AG09309 (cell line): ENCODE measurements around the gene AXL.
"Not testable (repeated sequence)": the region's sequence is repeated elsewhere in the genome, so short reads cannot be mapped to it uniquely, and the experiment has no call there.

Experiments used
- DNase-seq: peaks from one replicate; pipeline ENCODE4 v3.0.0-alpha.2; 2010; ENCODE audit warnings: low read depth
- H3K4me3 ChIP-seq: 2 replicates; pipeline ENCODE4 v1.5.1; 2011; ENCODE audit warnings: mild to moderate bottlenecking, low read depth, low read length, moderate library complexity; ENCODE audit not compliant: control insufficient read depth
- TF ChIP-seq, protein P1 (sequence below): IDR thresholded peaks from 2 replicates; pipeline ENCODE4 v1.5.1; 2011; ENCODE audit warnings: mild to moderate bottlenecking, low read depth, low read length, inconsistent platforms; ENCODE audit not compliant: insufficient read depth, control insufficient read depth; ENCODE audit errors: missing control alignments

The AXL gene

GRCh38 chr19:41218615-41219507 lies at the start of gene AXL:
AXL (plus strand) TSS chr19:41219223; CDS start chr19:41219393, 170 bp downstream.
- peak; percentile 56 for DNase-seq
- TF ChIP-seq, protein P1, sequence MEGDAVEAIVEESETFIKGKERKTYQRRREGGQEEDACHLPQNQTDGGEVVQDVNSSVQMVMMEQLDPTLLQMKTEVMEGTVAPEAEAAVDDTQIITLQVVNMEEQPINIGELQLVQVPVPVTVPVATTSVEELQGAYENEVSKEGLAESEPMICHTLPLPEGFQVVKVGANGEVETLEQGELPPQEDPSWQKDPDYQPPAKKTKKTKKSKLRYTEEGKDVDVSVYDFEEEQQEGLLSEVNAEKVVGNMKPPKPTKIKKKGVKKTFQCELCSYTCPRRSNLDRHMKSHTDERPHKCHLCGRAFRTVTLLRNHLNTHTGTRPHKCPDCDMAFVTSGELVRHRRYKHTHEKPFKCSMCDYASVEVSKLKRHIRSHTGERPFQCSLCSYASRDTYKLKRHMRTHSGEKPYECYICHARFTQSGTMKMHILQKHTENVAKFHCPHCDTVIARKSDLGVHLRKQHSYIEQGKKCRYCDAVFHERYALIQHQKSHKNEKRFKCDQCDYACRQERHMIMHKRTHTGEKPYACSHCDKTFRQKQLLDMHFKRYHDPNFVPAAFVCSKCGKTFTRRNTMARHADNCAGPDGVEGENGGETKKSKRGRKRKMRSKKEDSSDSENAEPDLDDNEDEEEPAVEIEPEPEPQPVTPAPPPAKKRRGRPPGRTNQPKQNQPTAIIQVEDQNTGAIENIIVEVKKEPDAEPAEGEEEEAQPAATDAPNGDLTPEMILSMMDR = no peak
- peak within 1 kb of the TSS; percentile 69 for H3K4me3 ChIP-seq

GRCh38 chr19:41172297-41173164 lies 46.5 kb upstream of the AXL start:
- no peak overlapping the region for H3K4me3 ChIP-seq
- TF ChIP-seq, protein P1 = no peak
- no peak for DNase-seq

DNA sequence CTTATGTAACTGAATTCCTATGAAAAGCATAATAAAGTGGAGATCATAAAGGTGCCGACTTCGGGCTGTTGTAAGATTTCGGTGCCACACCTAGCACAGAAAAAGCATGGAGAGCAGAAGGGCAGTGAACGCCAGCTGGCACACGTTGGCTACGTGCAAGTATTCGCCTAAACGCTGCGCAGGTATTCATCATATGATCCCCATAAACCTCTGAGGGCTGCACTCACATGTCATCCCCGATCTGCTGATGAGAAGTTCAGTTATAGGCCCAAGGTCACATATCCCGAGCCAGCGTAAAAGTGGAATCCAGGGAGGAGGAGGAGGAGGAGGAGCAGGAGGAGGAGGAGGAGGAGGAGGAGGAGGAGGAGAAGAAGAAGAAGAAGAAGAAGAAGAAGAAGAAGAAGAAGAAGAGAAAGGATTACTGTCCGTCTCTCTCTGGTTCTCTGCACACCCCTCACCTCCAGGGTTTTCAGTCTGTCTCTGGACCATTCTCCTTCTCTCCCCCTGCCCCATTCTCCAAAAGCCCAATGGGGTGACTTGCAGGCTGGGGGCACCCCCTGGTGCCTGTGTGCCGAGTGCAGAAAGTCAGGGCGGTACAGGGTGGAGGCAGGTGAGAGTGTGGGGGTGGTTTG lies 44.6 kb upstream of the AXL start:
- no peak overlapping the region for H3K4me3 ChIP-seq
- DNase-seq = no peak
- TF ChIP-seq, protein P1 = no peak

GRCh38 chr19:41175801-41176777 lies 42.9 kb upstream of the AXL start:
- H3K4me3 ChIP-seq = no peak overlapping the region
- TF ChIP-seq, protein P1 = no peak

GRCh38 chr19:41180173-41180572 lies 38.9 kb upstream of the AXL start:
- H3K4me3 ChIP-seq, DNase-seq: not testable (repeated sequence)

More at GRCh38 chr19:41175801-41176777, 42.9 kb upstream of the AXL start:
- peak; percentile 24 for DNase-seq
